GM12891 (cell line): Measurements from ENCODE around the gene TPRG1L.

ENCODE experiments used
- DNase-seq: peaks from one replicate; pipeline ENCODE4 v3.0.0; 2011; ENCODE audit warnings: low spot score; ENCODE audit not compliant: insufficient read length
- FAIRE-seq: peaks from 2 replicates; lab custom pipeline; 2011; peaks lifted over from hg19 to GRCh38; lab: Jason Lieb, UNC
- PAX5 ChIP-seq: IDR thresholded peaks from 2 replicates; pipeline ENCODE4 v1.6.1; 2011; ENCODE audit warnings: low read length, moderate library complexity, mild to moderate bottlenecking; ENCODE audit not compliant: insufficient read depth, severe bottlenecking
- POLR2A ChIP-seq: IDR thresholded peaks from 2 replicates; pipeline ENCODE4 v1.6.1; 2011; ENCODE audit warnings: low read depth, low read length, control low read depth
- POLR2AphosphoS5 ChIP-seq: IDR thresholded peaks from 2 replicates; pipeline ENCODE4 v1.6.1; 2011; ENCODE audit warnings: low read depth, low read length, control low read depth
- POU2F2 ChIP-seq: IDR thresholded peaks from 2 replicates; pipeline ENCODE4 v1.6.1; 2011; ENCODE audit warnings: low read depth, mild to moderate bottlenecking, control low read depth, low read length, moderate library complexity
- SPI1 ChIP-seq: IDR thresholded peaks from 2 replicates; pipeline ENCODE4 v1.6.1; 2011; ENCODE audit warnings: low read depth, low read length, control low read depth
- TAF1 ChIP-seq: IDR thresholded peaks from 2 replicates; pipeline ENCODE4 v1.6.1; 2011; ENCODE audit warnings: low read depth, low read length, control low read depth

TPRG1L gene

DNA sequence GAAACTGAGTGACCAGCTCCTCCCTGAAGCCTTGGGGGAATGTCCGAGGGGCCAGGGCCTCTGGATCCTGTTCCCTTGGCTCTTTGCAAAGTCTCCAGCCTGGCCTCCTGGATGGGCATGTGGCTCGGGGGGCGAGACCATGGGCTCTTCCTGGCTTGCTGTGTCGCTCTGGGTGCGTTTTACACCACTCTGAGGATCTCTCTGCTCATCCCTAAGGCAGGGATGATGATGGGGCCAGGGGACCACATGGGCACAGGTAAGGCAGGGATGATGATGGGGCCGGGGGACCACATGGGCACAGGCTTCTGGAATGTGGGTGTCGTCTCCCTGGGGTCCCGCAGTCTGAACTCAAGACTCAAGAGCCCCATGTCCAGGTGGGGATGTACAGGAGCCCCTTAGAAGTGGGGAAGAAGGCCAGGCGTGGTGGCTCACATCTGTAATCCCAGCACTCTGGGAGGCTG lies 45.2 kb downstream of the TPRG1L start:
- FAIRE-seq: no peak
- no peak for DNase-seq
- TF ChIP-seq POU2F2: no peak
- no peak for TF ChIP-seq POLR2A
- TF ChIP-seq POLR2AphosphoS5: no peak
- TF ChIP-seq PAX5: no peak
- no peak for TF ChIP-seq TAF1

DNA sequence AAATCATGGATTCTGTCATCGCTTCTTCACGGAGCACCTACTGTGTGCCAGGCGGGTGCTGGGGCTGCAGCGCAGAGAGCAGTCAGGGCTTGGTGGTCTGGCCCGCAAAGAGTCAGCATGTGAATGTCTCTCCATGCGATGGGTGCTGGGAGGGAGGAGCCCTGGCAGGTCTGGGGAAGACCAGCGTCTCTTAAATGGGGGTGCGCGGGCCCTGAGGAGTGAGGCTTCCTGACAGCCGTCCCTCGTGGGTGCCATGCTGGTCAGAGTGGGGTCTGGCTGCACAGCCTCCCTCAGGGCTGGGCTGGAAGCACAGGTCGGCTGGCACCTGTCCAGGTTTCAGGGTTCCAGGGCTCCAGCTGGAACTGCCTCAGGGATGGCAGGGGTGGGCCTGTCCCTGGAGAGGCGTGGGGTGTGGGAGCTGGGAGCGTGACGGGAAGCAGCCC lies 46.0 kb downstream of the TPRG1L start:
- TF ChIP-seq POLR2AphosphoS5: no peak
- no peak for TF ChIP-seq SPI1
- no peak for TF ChIP-seq POLR2A
- TF ChIP-seq PAX5: no peak
- TF ChIP-seq TAF1: no peak
- TF ChIP-seq POU2F2: no peak
- no peak for FAIRE-seq
- no peak for DNase-seq

GRCh38 chr1:3671371-3672180 lies 46.8 kb downstream of the TPRG1L start:
- DNase-seq (no peak), FAIRE-seq (peak; percentile 41)
- TF ChIP-seq POLR2A (no peak), PAX5 (no peak), POU2F2 (no peak), SPI1 (no peak), TAF1 (no peak), POLR2AphosphoS5 (no peak)

DNA sequence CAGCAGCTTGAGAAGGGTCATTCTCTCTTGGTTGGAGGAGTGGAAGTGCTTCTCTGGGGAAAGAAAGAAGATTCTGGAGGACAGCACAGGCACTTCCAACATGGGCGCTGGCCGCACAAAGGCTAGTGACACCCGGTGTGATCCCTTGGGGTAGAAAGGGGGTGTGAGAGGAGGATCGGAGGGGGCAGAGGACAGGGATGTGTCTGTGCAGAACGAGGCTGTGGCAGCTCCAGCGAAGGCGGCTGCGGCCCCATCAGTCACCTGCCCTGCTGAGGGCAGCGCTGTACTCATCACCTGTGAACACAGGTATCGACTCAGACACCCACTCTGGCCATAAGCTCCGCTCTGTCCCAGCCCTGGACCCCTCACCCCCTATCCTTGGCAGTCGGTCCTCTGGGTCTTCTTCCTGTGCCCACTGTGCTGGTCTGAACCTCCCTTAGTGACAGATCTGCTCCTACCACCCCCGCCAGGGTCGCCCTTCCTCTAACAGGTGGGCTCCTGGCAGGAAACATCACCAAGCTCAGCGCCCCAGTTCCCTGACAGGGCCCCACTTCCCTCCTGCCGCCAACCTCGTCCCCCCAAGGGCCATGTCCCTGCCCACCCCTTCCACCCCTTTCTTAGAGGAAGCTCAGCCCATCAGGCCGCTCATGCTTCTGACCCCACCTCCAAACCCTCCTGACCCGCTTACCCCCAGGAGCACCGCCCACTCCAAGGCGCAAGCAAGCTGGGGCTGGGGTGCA lies 47.6 kb downstream of the TPRG1L start:
- DNase-seq (no peak), FAIRE-seq (no peak)
- TF ChIP-seq POLR2A (no peak), POU2F2 (no peak), SPI1 (no peak), TAF1 (no peak), PAX5 (no peak), POLR2AphosphoS5 (no peak)

- FAIRE-seq (no peak), DNase-seq (no peak)
- TF ChIP-seq POLR2AphosphoS5 (0 out of 2 replicates have a peak, but pooled peaks have one; percentile 2), PAX5 (no peak)
These were observed 48.2 kb downstream of the TPRG1L start for GRCh38 chr1:3672971-3673361.

GRCh38 chr1:3673381-3674099 lies 48.7 kb downstream of the TPRG1L start:
- no peak for DNase-seq

DNA sequence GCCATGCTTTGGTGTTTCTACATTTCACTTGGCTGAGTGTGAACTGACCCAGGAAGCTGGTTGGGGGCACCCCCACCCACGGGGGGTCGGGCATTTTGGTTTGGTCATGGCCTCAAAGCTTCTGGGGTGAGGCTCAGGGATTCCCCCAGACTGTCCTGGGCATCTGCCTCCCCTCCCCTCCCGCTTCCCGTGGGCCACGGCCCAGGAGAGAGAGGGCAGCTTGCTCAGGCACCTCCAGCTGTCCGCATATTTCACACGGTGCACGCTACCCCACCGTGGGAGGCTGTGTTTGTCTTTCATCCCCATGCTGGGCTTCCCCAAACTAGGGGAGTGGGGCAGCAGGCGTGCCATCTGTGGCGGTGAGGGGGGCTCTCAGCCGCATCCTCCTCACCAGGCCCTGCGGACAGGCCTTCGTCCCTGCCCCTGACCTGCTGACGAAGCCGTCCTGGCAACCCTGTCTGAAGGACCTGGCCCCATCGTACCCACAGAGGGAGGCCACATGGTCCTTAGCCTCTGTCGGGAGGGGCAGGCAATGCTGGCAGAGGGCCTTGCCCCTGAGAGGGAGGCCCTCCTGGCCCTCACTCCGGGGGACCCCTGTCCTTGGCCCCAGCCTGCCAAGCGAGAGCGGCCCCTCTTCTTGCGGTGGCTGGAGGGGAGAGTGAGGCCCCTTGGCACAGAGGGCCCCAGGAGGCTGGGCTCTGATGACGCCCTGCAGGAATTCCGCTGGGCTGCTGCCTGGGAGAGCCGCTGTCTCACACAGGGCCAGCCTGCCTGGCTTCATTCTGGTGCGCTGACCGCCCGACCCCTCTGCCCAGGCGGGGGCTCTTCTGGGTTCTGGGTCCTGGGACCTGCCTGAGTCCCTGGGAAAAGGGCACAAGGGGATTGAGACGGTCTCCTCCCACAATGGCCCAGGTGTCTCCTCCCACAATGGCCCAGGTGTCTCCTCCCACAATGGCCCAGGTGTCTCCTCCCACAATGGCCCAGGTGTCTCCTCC lies 49.6 kb downstream of the TPRG1L start:
- TF ChIP-seq PAX5 (no peak), POU2F2 (no peak), POLR2A (no peak), SPI1 (no peak)
- DNase-seq (no peak), FAIRE-seq (peak; percentile 58)

More at GRCh38 chr1:3673381-3674099, 48.7 kb downstream of the TPRG1L start:
- peak; percentile 89 for FAIRE-seq
- TF ChIP-seq POLR2A (no peak), SPI1 (no peak), POLR2AphosphoS5 (peak; percentile 21; the same call in 1 of the 2 replicates), POU2F2 (no peak), TAF1 (no peak), PAX5 (no peak)

GRCh38 chr1:3675436-3675835 lies 50.6 kb downstream of the TPRG1L start:
- TF ChIP-seq POLR2AphosphoS5 (no peak), POLR2A (no peak), TAF1 (no peak), SPI1 (no peak), PAX5 (no peak)
- FAIRE-seq (peak; percentile 55), DNase-seq (no peak)
